K562 (cell line): Measurements from ENCODE around the gene TESMIN. TPM values are rescaled to one million over a fixed set of nuclear protein-coding genes. Genes with fewer than 3 reads are reported as not detected.
A peak's percentile ranks its signal among the peaks of the same experiment; 100 is the strongest.

Source experiments
- BCL6 ChIP-seq: fragments of 250-450 bp; sonication (Bioruptor Pico); IDR thresholded peaks from 2 replicates; pipeline ENCODE4 v1.4.0; 2020
- CBFA2T2 ChIP-seq: fragments of 450-650 bp; conservative IDR thresholded peaks from 2 replicates; pipeline ENCODE4 v1.6.1; 2017; ENCODE audit warnings: mild to moderate bottlenecking
- CREB1 ChIP-seq, 2 experiments: sonication (generic) in 1 of 2; formaldehyde crosslinking in 1 of 2; IDR thresholded peaks; 2 replicates each; pipeline versions ENCODE4 v1.6.1 to v1.8.0; 2012 to 2022; ENCODE audit warnings: inconsistent platforms in 1 of 2, mild to moderate bottlenecking in 1 of 2, missing genetic modification reagents in 1 of 2, moderate library complexity in 1 of 2
- ETV5 ChIP-seq: sonication (generic); formaldehyde crosslinking; IDR thresholded peaks from 2 replicates; pipeline ENCODE4 v1.4.0; 2020; ENCODE audit warnings: low read depth, mild to moderate bottlenecking, missing genetic modification reagents
- HDAC8 ChIP-seq: fragments of 450-650 bp; IDR thresholded peaks from 2 replicates; pipeline ENCODE4 v1.6.1; 2016; ENCODE audit warnings: mild to moderate bottlenecking, missing genetic modification characterization, moderate library complexity, missing compliant biosample characterization
- MAFK ChIP-seq: IDR thresholded peaks from 2 replicates; pipeline ENCODE4 v1.6.1; 2011; ENCODE audit warnings: low read length, improper control_type of control experiment
- MEF2D ChIP-seq: conservative IDR thresholded peaks from 2 replicates; pipeline ENCODE4 v1.6.1; 2016; ENCODE audit warnings: low read depth, missing genetic modification characterization, missing compliant biosample characterization
- NCOA2 ChIP-seq, 2 experiments: fragments of 450-650 bp; IDR thresholded peaks; 2 replicates each; pipeline ENCODE4 v1.6.1; 2018; ENCODE audit warnings: mild to moderate bottlenecking in 2 of 2, moderate library complexity in 1 of 2; ENCODE audit not compliant: partially characterized antibody in 2 of 2
- NEUROD1 ChIP-seq: fragments of 150-350 bp; IDR thresholded peaks from 2 replicates; pipeline ENCODE4 v1.6.1; 2014; ENCODE audit warnings: borderline replicate concordance, low read length, low read depth; ENCODE audit not compliant: partially characterized antibody
- NR2C2 ChIP-seq, 2 experiments: fragments of 200-800 bp in 1 of 2; sonication (Bioruptor generic) in 1 of 2; sonication (generic) in 1 of 2; formaldehyde crosslinking in 1 of 2; IDR thresholded peaks; 2 replicates each; pipeline versions ENCODE4 v1.6.1 to v1.8.0; 2016 to 2022; ENCODE audit warnings: mild to moderate bottlenecking in 1 of 2, missing compliant biosample characterization in 1 of 2, missing genetic modification characterization in 1 of 2, missing genetic modification reagents in 1 of 2
- PHF21A ChIP-seq: fragments of 450-650 bp; IDR thresholded peaks from 2 replicates; pipeline ENCODE4 v1.6.1; 2017; ENCODE audit warnings: low read depth, borderline replicate concordance
- RBBP5 ChIP-seq: fragments of 200-600 bp; sonication (generic); IDR thresholded peaks from 2 replicates; pipeline ENCODE4 v1.6.1; 2012; ENCODE audit warnings: borderline replicate concordance, mild to moderate bottlenecking, low read length, control low read depth, inconsistent platforms; ENCODE audit not compliant: insufficient read depth, poor library complexity, severe bottlenecking
- VEZF1 ChIP-seq: fragments of 200-800 bp; sonication (Bioruptor generic); IDR thresholded peaks from 2 replicates; pipeline ENCODE4 v1.6.1; 2017; ENCODE audit warnings: missing genetic modification characterization, missing compliant biosample characterization
- ZNF75A ChIP-seq: fragments of 450-650 bp; formaldehyde crosslinking; IDR thresholded peaks from 2 replicates; pipeline ENCODE4 v1.4.0; 2020; ENCODE audit warnings: mild to moderate bottlenecking
- polyA plus RNA-seq, 8 experiments: library from polyadenylated mRNA; depleted of rRNA in 4 of 8; stranded (reverse) in 5 of 8; unstranded in 3 of 8; fragments of >200 nt; fragmentation: Nextera tagmentation in 2 of 8; fragmentation: Illumina TruSeq in 1 of 8; extraction: Ambion mirVana in 2 of 8; extraction: Trizol in 1 of 8; gene quantifications; 2 replicates each; pipeline versions ENCODE4 v1.2.1 to v1.2.3, GENCODE V29; 2011 to 2014; ENCODE audit warnings: inconsistent platforms in 1 of 8, missing spikeins in 1 of 8
- total RNA-seq, 7 experiments: library from RNA; depleted of rRNA in 6 of 7; stranded (reverse); fragments of >200 nt in 6 of 7; fragmentation: Illumina TruSeq in 2 of 7; extraction: Trizol in 2 of 7; gene quantifications; 2 replicates each; pipeline versions ENCODE4 v1.2.1 to v1.2.3, GENCODE V29; 2011 to 2021; ENCODE audit warnings: low replicate concordance in 1 of 7
- TF ChIP-seq, protein P1 (sequence below), 2 experiments: fragments of 450-650 bp; IDR thresholded peaks; 2 replicates each; pipeline ENCODE4 v1.6.1; 2016; ENCODE audit warnings: mild to moderate bottlenecking in 2 of 2, borderline replicate concordance in 1 of 2, low read depth in 1 of 2, moderate library complexity in 1 of 2
- TF ChIP-seq, protein P2 (sequence below): sonication (generic); formaldehyde crosslinking; IDR thresholded peaks from 2 replicates; pipeline ENCODE4 v1.8.0; 2022; ENCODE audit warnings: mild to moderate bottlenecking, missing genetic modification reagents, borderline replicate concordance

TESMIN gene
- total and polyA plus RNA-seq, 9 of the 15 experiments (the other 6 are each of a cell fraction or from before 2014, with no cell fraction given), result 8.9 to 50.5 (median 15.0) TPM

GRCh38 chr11:68677432-68677831 is 73.9 kb downstream of the TESMIN start (continued):
- TF ChIP-seq, protein P1, sequence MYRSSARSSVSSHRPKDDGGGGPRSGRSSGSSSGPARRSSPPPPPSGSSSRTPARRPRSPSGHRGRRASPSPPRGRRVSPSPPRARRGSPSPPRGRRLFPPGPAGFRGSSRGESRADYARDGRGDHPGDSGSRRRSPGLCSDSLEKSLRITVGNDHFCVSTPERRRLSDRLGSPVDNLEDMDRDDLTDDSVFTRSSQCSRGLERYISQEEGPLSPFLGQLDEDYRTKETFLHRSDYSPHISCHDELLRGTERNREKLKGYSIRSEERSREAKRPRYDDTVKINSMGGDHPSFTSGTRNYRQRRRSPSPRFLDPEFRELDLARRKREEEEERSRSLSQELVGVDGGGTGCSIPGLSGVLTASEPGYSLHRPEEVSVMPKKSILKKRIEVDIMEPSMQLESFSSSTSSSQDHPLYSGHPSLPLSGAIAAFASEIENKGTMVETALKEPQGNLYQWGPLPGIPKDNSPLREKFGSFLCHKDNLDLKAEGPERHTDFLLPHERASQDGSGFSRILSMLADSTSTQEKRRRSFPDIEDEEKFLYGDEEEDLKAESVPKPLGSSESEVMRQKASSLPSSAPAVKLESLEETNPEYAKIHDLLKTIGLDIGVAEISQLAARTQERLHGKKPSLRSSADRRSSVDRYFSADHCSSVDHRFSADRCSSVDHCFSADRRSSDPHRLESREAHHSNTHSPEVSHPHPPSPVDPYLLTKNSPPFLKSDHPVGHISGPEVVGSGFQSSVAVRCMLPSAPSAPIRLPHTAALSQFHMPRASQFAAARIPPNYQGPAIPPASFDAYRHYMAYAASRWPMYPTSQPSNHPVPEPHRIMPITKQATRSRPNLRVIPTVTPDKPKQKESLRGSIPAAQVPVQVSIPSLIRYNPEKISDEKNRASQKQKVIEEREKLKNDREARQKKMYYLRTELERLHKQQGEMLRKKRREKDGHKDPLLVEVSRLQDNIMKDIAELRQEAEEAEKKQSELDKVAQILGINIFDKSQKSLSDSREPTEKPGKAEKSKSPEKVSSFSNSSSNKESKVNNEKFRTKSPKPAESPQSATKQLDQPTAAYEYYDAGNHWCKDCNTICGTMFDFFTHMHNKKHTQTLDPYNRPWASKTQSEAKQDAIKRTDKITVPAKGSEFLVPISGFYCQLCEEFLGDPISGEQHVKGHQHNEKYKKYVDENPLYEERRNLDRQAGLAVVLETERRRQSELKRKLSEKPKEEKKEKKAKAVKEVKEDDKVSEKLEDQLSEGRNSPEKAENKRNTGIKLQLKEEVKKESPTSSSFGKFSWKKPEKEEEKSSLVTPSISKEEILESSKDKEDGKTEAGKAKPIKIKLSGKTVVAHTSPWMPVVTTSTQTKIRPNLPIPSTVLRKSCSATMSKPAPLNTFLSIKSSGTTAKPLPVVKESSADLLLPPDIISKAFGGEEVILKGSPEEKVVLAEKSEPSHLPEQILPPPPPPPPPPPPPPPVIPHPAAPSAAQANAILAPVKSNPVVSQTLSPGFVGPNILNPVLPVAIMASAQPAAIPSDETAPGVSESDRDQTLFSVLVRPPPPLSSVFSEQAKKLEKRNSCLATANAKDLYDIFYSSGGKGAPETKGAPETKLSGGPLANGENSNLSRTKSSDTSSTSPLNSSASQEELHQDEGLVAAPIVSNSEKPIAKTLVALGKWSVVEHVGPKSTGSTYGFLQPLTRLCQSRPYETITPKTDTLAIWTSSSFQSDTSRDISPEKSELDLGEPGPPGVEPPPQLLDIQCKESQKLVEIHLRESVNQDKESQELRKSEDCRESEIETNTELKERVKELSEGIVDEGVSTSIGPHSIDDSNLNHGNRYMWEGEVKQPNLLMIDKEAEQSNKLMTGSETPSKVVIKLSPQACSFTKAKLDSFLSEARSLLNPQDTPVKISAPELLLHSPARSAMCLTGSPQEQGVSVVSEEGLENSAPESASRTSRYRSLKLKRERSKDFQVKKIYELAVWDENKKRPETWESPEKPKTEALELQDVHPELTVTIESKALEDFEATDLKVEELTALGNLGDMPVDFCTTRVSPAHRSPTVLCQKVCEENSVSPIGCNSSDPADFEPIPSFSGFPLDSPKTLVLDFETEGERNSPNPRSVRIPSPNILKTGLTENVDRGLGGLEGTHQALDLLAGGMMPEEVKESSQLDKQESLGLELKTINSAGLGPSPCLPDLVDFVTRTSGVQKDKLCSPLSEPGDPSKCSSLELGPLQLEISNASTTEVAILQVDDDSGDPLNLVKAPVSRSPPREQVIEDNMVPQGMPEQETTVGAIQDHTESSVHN (IDR thresholded peaks at IDR 0.05; ENCODE audit: borderline replicate concordance in 1 of 2, low read depth in 1 of 2), result no peak
- no peak for TF ChIP-seq HDAC8 (tag)
- no peak for TF ChIP-seq ETV5 (CRISPR knock-in tag)
- no peak for TF ChIP-seq MEF2D
- TF ChIP-seq NEUROD1, result peak; percentile 45
- no peak for TF ChIP-seq MAFK
- TF ChIP-seq BCL6 (CRISPR knock-in tag), result no peak
- TF ChIP-seq RBBP5, result no peak
- TF ChIP-seq VEZF1 (CRISPR knock-in tag), result peak; percentile 57
- TF ChIP-seq NCOA2 (IDR thresholded peaks at IDR 0.05; ENCODE audit: partially characterized antibody in 2 of 2), result no peak
- TF ChIP-seq CREB1 (IDR thresholded peaks at IDR 0.05), result 0 out of 2 replicates have a peak, but pooled peaks have one; percentile 17
- TF ChIP-seq CREB1 (CRISPR knock-in tag; IDR thresholded peaks at IDR 0.05), result no peak
- peak; percentile 80 for TF ChIP-seq CBFA2T2
- TF ChIP-seq ZNF75A (CRISPR knock-in tag), result no peak
- no peak for TF ChIP-seq NR2C2 (CRISPR knock-in tag; IDR thresholded peaks at IDR 0.05)
- TF ChIP-seq NR2C2 (tag; IDR thresholded peaks at IDR 0.05), result no peak
- 0 out of 2 replicates have a peak, but pooled peaks have one; percentile 15 for TF ChIP-seq PHF21A
- TF ChIP-seq, protein P2, sequence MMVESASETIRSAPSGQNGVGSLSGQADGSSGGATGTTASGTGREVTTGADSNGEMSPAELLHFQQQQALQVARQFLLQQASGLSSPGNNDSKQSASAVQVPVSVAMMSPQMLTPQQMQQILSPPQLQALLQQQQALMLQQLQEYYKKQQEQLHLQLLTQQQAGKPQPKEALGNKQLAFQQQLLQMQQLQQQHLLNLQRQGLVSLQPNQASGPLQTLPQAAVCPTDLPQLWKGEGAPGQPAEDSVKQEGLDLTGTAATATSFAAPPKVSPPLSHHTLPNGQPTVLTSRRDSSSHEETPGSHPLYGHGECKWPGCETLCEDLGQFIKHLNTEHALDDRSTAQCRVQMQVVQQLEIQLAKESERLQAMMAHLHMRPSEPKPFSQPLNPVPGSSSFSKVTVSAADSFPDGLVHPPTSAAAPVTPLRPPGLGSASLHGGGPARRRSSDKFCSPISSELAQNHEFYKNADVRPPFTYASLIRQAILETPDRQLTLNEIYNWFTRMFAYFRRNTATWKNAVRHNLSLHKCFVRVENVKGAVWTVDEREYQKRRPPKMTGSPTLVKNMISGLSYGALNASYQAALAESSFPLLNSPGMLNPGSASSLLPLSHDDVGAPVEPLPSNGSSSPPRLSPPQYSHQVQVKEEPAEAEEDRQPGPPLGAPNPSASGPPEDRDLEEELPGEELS, result no peak
